ENCODE results near the gene GRIN2A. TPM values are rescaled to one million over a fixed set of nuclear protein-coding genes. Genes with fewer than 3 reads are reported as not detected.

Gene GRIN2A
- total and polyA plus RNA-seq, 2 of the 13 experiments (the other 11 are each of a cell fraction or from before 2014, with no cell fraction given): not detected

GRCh38 chr16:9756434-9756833 lies 425.8 kb downstream of the GRIN2A start:
- Histone ChIP-seq H3K27ac (ENCODE audit: extremely low read length, insufficient read depth, low read length) (no peak overlapping the region), H4K20me1 (ENCODE audit: insufficient read depth, low read length) (no peaks in the 10 kb centered on the region), H2AFZ (ENCODE audit: low read length) (no peak overlapping the region), H3K4me1 (ENCODE audit: insufficient read depth, low read length) (no peaks in the 10 kb centered on the region), H3K36me3 (replicated peaks in 1 of 2; ENCODE audit: control insufficient read depth in 1 of 2, insufficient read depth in 2 of 2, low read length in 2 of 2) (no peaks in the 10 kb centered on the region), H3K79me2 (ENCODE audit: insufficient read depth, low read length) (no peaks in the 10 kb centered on the region), H3K9ac (ENCODE audit: insufficient read depth, low read depth, low read length) (no peak overlapping the region), H3K9me3 (ENCODE audit: low read length) (no peaks in the 10 kb centered on the region), H3K4me3 (replicated peaks in 1 of 3; ENCODE audit: insufficient read depth in 1 of 3, low read depth in 2 of 3, low read length in 3 of 3) (no peak overlapping the region), H3K4me2 (ENCODE audit: low read depth, low read length) (no peak overlapping the region), H3K27me3 (ENCODE audit: control insufficient read depth in 1 of 2, insufficient read depth in 2 of 2, low read length in 2 of 2) (no peaks in the 10 kb centered on the region)
- ChIA-PET POLR2A (no interaction called here), CTCF (ENCODE audit: low intra/inter-chr PET ratio, low total read pairs) (no interaction called here)
- FAIRE-seq: no peak
- TF ChIP-seq ZNF629 (CRISPR knock-in tag; conservative IDR thresholded peaks at IDR 0.05) (peak; percentile 43), MXD4 (CRISPR knock-in tag; IDR thresholded peaks at IDR 0.05) (no peak)
- in situ Hi-C loops (cut with HindIII; ENCODE audit: extremely low pct_ligation_motif_present, low pct_unique_long_range_greater_than_20kb): no loop called here
- no peak for DNase-seq (ENCODE audit: low spot score)
- intact Hi-C loops (cut with micrococcal nuclease; ENCODE audit: unreplicated experiment): no loop called here
- no TSS peak for BruUV-seq (replicated peaks)
- no peak for ATAC-seq
- WGBS (ENCODE audit: low lambda C conversion rate): 0% methylated on average over 4 of the region's 4 CpGs

- ChIA-PET POLR2A (no interaction called here), CTCF (ENCODE audit: low intra/inter-chr PET ratio, low total read pairs) (no interaction called here)
- Histone ChIP-seq H3K9ac (ENCODE audit: insufficient read depth, low read depth, low read length) (no peak overlapping the region), H3K4me3 (replicated peaks in 1 of 3; ENCODE audit: insufficient read depth in 1 of 3, low read depth in 2 of 3, low read length in 3 of 3) (no peak overlapping the region), H2AFZ (ENCODE audit: low read length) (no peak overlapping the region), H4K20me1 (ENCODE audit: insufficient read depth, low read length) (no peaks in the 10 kb centered on the region), H3K4me2 (ENCODE audit: low read depth, low read length) (no peak overlapping the region), H3K36me3 (replicated peaks in 1 of 2; ENCODE audit: control insufficient read depth in 1 of 2, insufficient read depth in 2 of 2, low read length in 2 of 2) (no peaks in the 10 kb centered on the region), H3K79me2 (ENCODE audit: insufficient read depth, low read length) (no peaks in the 10 kb centered on the region), H3K9me3 (ENCODE audit: low read length) (no peaks in the 10 kb centered on the region), H3K27ac (ENCODE audit: extremely low read length, insufficient read depth, low read length) (no peak overlapping the region), H3K27me3 (ENCODE audit: control insufficient read depth in 1 of 2, insufficient read depth in 2 of 2, low read length in 2 of 2) (no peaks in the 10 kb centered on the region), H3K4me1 (ENCODE audit: insufficient read depth, low read length) (no peaks in the 10 kb centered on the region)
- in situ Hi-C loops (cut with HindIII; ENCODE audit: extremely low pct_ligation_motif_present, low pct_unique_long_range_greater_than_20kb) (no loop called here), intact Hi-C loops (cut with micrococcal nuclease; ENCODE audit: unreplicated experiment) (no loop called here)
- 23% methylated on average over 4 of the region's 4 CpGs for WGBS (ENCODE audit: low lambda C conversion rate)
- no peak for DNase-seq (ENCODE audit: low spot score)
- FAIRE-seq: no peak
- no peak for ATAC-seq
- no peak for TF ChIP-seq MLLT10 (CRISPR knock-in tag; IDR thresholded peaks at IDR 0.05)
- TF ChIP-seq SSRP1 (CRISPR knock-in tag; IDR thresholded peaks at IDR 0.05): no peak
- TF ChIP-seq THAP7 (CRISPR knock-in tag; IDR thresholded peaks at IDR 0.05): no peak
- TF ChIP-seq RARG (CRISPR knock-in tag; IDR thresholded peaks at IDR 0.05; ENCODE audit: low read depth): no peak
- no peak for TF ChIP-seq TAF15 (IDR thresholded peaks at IDR 0.05; ENCODE audit: low read depth, low read length, poor library complexity, severe bottlenecking)
- no peak for TF ChIP-seq SAP130 (CRISPR knock-in tag; IDR thresholded peaks at IDR 0.05; ENCODE audit: low read depth)
- no peak for TF ChIP-seq ZFP91 (CRISPR knock-in tag; IDR thresholded peaks at IDR 0.05; ENCODE audit: borderline replicate concordance)
- TF ChIP-seq, protein P1, sequence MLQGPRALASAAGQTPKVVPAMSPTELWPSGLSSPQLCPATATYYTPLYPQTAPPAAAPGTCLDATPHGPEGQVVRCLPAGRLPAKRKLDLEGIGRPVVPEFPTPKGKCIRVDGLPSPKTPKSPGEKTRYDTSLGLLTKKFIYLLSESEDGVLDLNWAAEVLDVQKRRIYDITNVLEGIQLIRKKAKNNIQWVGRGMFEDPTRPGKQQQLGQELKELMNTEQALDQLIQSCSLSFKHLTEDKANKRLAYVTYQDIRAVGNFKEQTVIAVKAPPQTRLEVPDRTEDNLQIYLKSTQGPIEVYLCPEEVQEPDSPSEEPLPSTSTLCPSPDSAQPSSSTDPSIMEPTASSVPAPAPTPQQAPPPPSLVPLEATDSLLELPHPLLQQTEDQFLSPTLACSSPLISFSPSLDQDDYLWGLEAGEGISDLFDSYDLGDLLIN (CRISPR knock-in tag; IDR thresholded peaks at IDR 0.05; ENCODE audit: borderline replicate concordance): no peak
- TF ChIP-seq TEAD2 (CRISPR knock-in tag; IDR thresholded peaks at IDR 0.05): no peak
- no peak for TF ChIP-seq IKZF4 (CRISPR knock-in tag; IDR thresholded peaks at IDR 0.05; ENCODE audit: borderline replicate concordance, low read depth, not compliant biosample characterization)
- no peak for TF ChIP-seq KLF15 (CRISPR knock-in tag; IDR thresholded peaks at IDR 0.05; ENCODE audit: borderline replicate concordance)
- TF ChIP-seq ZNF235 (CRISPR knock-in tag; IDR thresholded peaks at IDR 0.05; ENCODE audit: borderline replicate concordance): no peak
- no peak for TF ChIP-seq ZBTB8A (CRISPR knock-in tag; IDR thresholded peaks at IDR 0.05; ENCODE audit: borderline replicate concordance, low read depth)
- TF ChIP-seq NFE2 (CRISPR knock-in tag; IDR thresholded peaks at IDR 0.05): no peak
- no TSS peak for BruUV-seq (replicated peaks)
These were observed 427.1 kb downstream of the GRIN2A start for GRCh38 chr16:9755081-9755480.

Measured in HepG2 (cell line).